Fibroblast of skin of abdomen (primary cell): ENCODE results near the gene CHM.

Experiments used
- DNase-seq: peaks from one replicate; pipeline ENCODE4 v3.0.0-alpha.2; 2013

CHM gene

DNA sequence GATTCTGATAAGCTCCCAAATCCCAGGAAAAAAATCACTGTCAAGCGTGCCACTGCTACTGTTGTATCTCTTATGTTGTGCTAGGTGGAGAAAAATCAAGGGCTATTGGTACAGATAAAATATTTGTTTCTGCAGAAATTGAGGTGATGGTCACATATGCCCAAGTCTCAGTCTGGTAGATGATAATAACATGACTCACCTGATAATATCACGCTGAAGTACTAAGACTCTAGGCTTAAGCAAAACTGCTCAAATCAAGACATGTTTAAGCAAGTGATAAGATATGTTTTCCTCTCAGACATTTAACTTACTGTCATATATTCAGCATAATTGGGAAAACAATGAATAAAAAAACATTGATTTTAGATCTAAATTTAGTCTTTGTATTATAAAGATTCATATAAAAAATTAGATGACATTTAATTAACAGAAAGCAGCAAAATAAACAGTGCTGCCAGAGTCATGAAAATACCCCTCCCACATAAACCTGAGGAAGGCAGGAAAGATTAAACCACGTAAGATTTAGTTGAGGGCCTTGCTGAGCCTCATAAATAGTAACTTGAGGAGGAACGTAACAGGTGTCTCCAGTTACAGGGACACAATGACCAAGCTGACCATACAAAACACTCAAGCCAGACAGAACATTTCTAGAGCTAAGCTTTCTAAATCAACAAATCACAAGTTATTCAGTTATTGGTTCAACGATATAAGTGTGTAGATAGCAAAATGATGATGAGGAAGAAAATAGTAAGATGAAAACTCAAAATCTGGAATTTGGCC lies 143.5 kb downstream of the CHM start:
- no peak for DNase-seq

DNA sequence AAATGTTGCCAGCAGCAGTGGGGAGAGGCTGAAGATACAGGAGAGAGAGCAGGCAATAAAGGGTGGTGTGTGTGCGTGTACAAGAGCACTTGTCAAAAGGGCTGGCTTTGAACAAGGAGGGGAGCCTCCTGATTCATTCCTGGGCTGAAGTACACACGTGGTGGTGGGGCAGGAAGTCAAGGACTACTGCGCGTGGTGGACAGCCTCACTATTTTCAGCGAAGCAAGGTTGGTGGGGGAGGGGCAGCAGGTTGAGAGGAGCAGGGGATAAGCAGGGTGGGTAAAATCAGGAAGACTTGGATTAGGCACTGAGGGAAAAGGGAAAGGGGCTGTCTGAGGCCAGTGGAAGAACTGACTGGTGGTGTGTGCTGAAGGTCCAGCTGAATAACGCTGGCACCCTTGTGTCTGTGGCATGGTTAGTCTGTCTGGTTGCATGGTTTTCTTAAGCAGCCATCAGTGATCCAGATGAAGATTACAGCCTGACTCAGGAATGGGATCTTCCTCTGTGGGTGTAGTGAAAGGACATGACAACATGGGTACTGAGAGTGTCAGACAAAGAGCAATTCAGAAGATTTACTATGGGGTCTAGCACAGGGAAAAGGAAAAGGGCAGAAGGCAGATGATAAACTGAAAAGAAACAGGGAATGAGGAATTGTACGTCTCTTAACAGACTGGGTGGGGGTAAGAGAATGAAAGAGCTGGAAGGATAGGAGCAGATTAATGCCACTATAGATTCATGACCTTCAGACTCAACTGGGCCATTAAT lies 149.8 kb downstream of the CHM start:
- DNase-seq, result no peak

DNA sequence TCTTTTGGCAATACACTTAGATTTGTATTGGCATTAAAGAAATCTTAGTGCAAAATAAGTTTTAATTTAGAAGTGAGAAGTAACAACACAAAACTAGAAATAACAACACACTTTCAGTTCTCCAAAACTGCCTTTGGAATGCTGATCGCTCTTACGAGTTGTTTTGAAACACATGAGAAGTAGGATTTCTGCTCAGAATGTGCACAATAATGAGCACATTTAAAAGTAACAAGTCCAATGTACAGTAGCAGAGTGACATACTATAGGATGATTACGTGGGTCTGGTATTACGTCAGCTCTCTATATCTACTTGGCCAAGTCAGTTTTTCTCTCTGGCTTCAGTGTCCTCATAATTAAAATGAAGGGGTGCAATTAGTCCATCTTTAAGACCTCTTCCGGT lies 164.8 kb downstream of the CHM start:
- no peak for DNase-seq

DNA sequence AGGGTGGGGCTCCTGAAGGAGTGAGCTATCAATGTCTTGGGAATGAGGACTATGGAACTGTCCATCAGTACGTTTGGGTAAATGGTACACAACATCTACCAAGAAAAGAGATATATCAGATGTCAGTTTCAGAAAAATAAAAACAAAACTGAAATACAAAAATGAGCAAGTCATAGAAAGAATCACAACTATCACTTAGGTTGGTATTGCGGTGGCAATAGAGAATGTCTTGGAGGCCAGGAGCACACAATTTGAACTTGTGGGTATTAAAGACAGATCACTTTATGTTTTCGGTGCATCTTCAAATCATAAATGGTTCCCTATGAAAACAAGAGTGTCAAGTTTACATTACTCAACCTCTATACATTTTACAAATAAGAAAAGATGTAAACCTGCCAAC lies 176.8 kb downstream of the CHM start:
- DNase-seq, result no peak

DNA sequence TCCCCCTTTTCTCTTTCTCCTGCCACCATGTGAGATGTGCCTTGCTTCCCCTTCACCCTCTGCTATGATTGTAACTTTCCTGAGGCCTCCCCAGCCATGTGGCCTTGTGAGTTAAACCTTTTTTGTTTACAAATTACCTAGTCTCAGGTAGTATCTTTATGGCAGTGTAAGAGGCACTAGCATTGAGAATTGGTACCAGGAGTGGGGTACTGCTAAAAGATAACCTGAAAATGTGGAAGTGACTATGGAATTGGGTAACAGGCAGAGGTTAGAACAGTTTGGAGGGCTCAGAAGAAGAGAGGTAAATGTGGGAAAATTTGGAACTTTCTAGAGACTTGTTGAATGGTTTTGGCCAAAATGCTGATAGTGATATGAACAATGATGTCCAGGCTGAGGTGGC lies 182.0 kb downstream of the CHM start:
- DNase-seq, result no peak

DNA sequence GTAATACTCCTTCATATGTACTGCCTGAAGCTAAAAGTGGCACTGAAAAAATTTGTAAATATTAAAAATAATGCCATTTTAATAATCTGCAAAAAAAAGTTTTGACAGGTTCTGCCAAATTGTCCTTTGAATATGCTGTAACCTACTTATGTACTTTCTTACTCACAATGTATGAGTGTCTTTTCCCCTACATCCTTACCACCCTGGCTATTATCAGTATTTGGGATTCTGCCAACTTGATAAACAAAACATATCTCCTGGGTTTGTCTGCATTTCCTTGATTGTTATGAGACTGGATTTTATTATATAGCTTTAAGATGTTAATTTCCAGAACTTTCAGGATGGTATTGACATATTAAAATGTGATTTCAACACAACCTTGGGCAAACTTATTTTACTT lies 187.9 kb downstream of the CHM start:
- no peak for DNase-seq

DNA sequence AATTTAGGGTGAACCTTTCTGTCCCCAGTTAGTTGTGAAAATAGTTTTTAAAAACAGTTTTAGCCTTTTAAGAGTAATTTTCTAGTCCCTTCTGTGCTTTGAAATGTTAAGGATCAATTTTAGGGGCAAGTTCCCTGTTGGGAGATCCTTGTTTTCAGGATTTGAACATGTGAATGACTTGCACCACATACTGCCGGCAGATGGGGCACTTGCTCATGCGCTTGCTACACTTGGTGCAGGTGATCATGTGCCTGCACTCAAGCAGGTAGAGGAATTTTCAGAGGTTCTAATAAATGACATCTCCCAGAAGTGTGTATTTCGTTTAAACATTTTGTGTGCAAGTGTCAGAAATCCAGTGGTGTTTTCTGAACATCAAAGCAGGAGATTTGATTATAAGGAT lies 195.9 kb downstream of the CHM start:
- no peak for DNase-seq

DNA sequence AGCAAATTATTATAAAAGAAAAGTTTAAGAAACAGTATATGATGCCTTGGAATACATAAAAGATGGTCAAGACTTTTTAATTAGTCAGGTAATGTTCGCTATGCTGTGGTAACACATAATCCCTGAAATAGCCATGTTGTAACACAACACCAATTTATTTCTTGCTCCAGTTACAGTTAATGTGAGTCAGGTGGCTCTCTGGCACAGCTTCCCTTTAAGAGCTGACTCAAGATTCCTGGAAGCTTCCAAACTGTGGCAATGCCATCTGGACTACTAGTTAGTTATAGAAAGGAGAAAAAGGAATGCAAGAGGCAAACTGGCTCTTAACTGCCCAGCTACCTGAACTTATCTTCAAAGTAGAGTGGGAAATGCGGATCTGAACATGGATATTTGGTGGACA lies 210.5 kb downstream of the CHM start:
- DNase-seq, result no peak

DNA sequence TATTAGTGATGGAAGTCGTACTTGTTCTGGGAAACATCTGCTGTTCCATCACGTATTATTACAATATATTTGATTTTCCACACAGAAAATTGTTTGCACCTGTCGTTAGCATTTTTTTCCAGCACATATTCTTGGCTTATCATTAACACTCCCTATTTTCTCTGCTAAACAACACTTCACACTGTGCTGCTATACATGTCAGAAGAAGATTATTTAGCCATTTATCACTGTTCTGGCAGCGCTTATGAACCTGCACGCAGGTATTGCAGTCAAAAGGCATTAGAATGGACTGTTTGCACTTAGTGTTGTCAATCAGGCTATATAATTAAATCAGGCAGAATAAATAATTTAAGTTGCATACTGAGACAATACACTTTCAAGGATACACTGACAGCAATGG lies 218.6 kb downstream of the CHM start:
- DNase-seq, result no peak

DNA sequence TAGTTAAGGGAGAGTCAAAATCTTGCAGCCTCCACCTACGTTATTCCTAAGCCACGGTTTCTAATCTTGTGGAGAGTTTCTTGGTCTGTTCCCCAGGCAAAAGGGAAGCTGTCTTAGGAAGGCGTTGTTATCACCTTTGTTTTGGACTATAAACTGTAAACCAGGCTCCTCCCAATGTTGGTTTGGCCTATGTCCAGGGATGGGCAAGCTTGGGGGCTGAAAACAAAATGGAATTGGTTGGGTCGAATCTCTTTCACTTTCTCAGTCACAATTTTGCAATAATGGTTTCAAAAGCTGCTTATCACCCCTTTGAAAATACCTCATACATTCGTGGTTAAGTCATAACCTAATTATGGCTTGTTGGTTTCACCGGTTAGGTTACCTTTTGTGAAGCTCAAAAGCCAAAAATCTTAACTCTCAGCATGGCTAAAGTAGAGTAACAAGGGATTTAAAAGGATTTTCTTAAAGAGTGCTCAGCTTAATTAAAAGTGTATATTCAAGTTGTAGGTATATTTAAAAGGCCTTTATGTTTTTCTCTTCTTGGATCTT lies 232.1 kb downstream of the CHM start:
- DNase-seq, result no peak
